ENCODE measurements around the gene COPA. TPM values are rescaled to one million over a fixed set of nuclear protein-coding genes. Genes with fewer than 3 reads are reported as not detected.

Gene COPA
- total and polyA plus RNA-seq, 7 experiments from 2014 or later, result 101 to 156 (median 118) TPM

- CTCF ChIA-PET, result interaction anchor here (0.6 kb wide), 1 partner anchor 145 kb away, joined by 4 read pairs; no protein-coding TSS in a partner anchor
- no peaks in the 10 kb centered on the region for H3K9me3 ChIP-seq (ENCODE audit: control insufficient read depth in 2 of 3, low read length in 3 of 3)
- H3K4me1 ChIP-seq (ENCODE audit: control insufficient read depth in 2 of 2, insufficient read depth in 2 of 2, low read length in 2 of 2), result no peaks in the 10 kb centered on the region
- POLR2A ChIA-PET, result no interaction called here
- no peaks in the 10 kb centered on the region for H3K27me3 ChIP-seq (ENCODE audit: control insufficient read depth in 2 of 2, insufficient read depth in 2 of 2, low read length in 2 of 2)
- Mint-ChIP-seq H3K9me3 (no peaks in the 10 kb centered on the region), H3K36me3 (peaks cover 19 to 47% (median 23%) of the 10 kb centered on the region in 5 donors), H3K27ac (no peak overlapping the region), H3K4me3 (no peak overlapping the region), H3K4me1 (peaks cover 0 to 5% (median 0%) of the 10 kb centered on the region in 7 donors), H3K27me3 (no peaks in the 10 kb centered on the region)
- no peak for ATAC-seq
- peak in 1 of 9 donors; percentile 3 for DNase-seq
- peaks cover 2 to 52% (median 9%) of the 10 kb centered on the region in 3 experiments for H3K36me3 ChIP-seq (ENCODE audit: control insufficient read depth in 2 of 3, insufficient read depth in 3 of 3, low read length in 3 of 3)
- intact Hi-C loops (cut with micrococcal nuclease), result no loop called here
- no peak overlapping the region for H3K4me3 ChIP-seq (ENCODE audit: low read length)
- no peak overlapping the region for H3K27ac ChIP-seq (ENCODE audit: low read depth, low read length)
Measured at GRCh38 chr1:160360227-160360695, 17.2 kb upstream of the COPA start.

- intact Hi-C loops (cut with micrococcal nuclease), result no loop called here
- ChIA-PET POLR2A (no interaction called here), CTCF (no interaction called here)
- Mint-ChIP-seq H3K27me3 (no peaks in the 10 kb centered on the region), H3K4me1 (peaks cover 0 to 5% (median 0%) of the 10 kb centered on the region in 7 donors), H3K4me3 (no peak overlapping the region), H3K27ac (no peak overlapping the region), H3K36me3 (peaks cover 19 to 48% (median 27%) of the 10 kb centered on the region in 5 donors), H3K9me3 (no peaks in the 10 kb centered on the region)
- no peak overlapping the region for H3K4me3 ChIP-seq (ENCODE audit: low read length)
- H3K27me3 ChIP-seq (ENCODE audit: control insufficient read depth in 2 of 2, insufficient read depth in 2 of 2, low read length in 2 of 2), result no peaks in the 10 kb centered on the region
- no peaks in the 10 kb centered on the region for H3K4me1 ChIP-seq (ENCODE audit: control insufficient read depth in 2 of 2, insufficient read depth in 2 of 2, low read length in 2 of 2)
- H3K27ac ChIP-seq (ENCODE audit: low read depth, low read length), result no peak overlapping the region
- peaks cover 8 to 57% (median 13%) of the 10 kb centered on the region in 3 experiments for H3K36me3 ChIP-seq (ENCODE audit: control insufficient read depth in 2 of 3, insufficient read depth in 3 of 3, low read length in 3 of 3)
- DNase-seq (peak in 1 of 9 donors; percentile 11), ATAC-seq (no peak)
- H3K9me3 ChIP-seq (ENCODE audit: control insufficient read depth in 2 of 3, low read length in 3 of 3), result no peaks in the 10 kb centered on the region
Measured at GRCh38 chr1:160359559-160360226, 16.6 kb upstream of the COPA start.

- Mint-ChIP-seq H3K36me3 (peaks cover 29 to 59% (median 37%) of the 10 kb centered on the region in 5 donors), H3K27ac (no peak overlapping the region), H3K27me3 (no peaks in the 10 kb centered on the region), H3K4me1 (peaks cover 0 to 5% (median 0%) of the 10 kb centered on the region in 7 donors), H3K9me3 (peaks cover 0 to 1% (median 0%) of the 10 kb centered on the region in 11 donors), H3K4me3 (no peak overlapping the region)
- DNase-seq (peak in 1 of 9 donors; percentile 16), ATAC-seq (no peak)
- Histone ChIP-seq H3K4me1 (ENCODE audit: control insufficient read depth in 2 of 2, insufficient read depth in 2 of 2, low read length in 2 of 2) (no peaks in the 10 kb centered on the region), H3K36me3 (ENCODE audit: control insufficient read depth in 2 of 3, insufficient read depth in 3 of 3, low read length in 3 of 3) (peaks cover 21 to 73% (median 29%) of the 10 kb centered on the region in 3 experiments), H3K27me3 (ENCODE audit: control insufficient read depth in 2 of 2, insufficient read depth in 2 of 2, low read length in 2 of 2) (no peaks in the 10 kb centered on the region), H3K9me3 (ENCODE audit: control insufficient read depth in 2 of 3, low read length in 3 of 3) (no peaks in the 10 kb centered on the region), H3K4me3 (ENCODE audit: low read length) (no peak overlapping the region), H3K27ac (ENCODE audit: low read depth, low read length) (no peak overlapping the region)
- POLR2A ChIA-PET, result no interaction called here
- intact Hi-C loops (cut with micrococcal nuclease), result no loop called here
- CTCF ChIA-PET, result interaction anchor here (2.4 kb wide), 1 partner anchor 18 kb away, joined by 9 read pairs; no protein-coding TSS in a partner anchor
Measured at GRCh38 chr1:160358073-160358472, 15.0 kb upstream of the COPA start.

GRCh38 chr1:160357286-160358002, 14.4 kb upstream of the COPA start:
- H3K27ac Mint-ChIP-seq, result peak overlapping the region in 2 of 9 donors; percentile 38 to 73
- ChIA-PET CTCF (interaction anchor here (2.4 kb wide), 1 partner anchor 19 kb away, joined by 9 read pairs; no protein-coding TSS in a partner anchor), POLR2A (interaction anchor here (1.1 kb wide), 1 partner anchor 14 kb away, joined by 3 read pairs; no protein-coding TSS in a partner anchor)
- H3K4me3 Mint-ChIP-seq, result no peak overlapping the region
- Histone ChIP-seq H3K4me1 (ENCODE audit: control insufficient read depth in 2 of 2, insufficient read depth in 2 of 2, low read length in 2 of 2) (no peaks in the 10 kb centered on the region), H3K36me3 (ENCODE audit: control insufficient read depth in 2 of 3, insufficient read depth in 3 of 3, low read length in 3 of 3) (peaks cover 27 to 79% (median 35%) of the 10 kb centered on the region in 3 experiments), H3K4me3 (ENCODE audit: low read length) (no peak overlapping the region), H3K27ac (ENCODE audit: low read depth, low read length) (no peak overlapping the region), H3K27me3 (ENCODE audit: control insufficient read depth in 2 of 2, insufficient read depth in 2 of 2, low read length in 2 of 2) (no peaks in the 10 kb centered on the region), H3K9me3 (ENCODE audit: control insufficient read depth in 2 of 3, low read length in 3 of 3) (no peaks in the 10 kb centered on the region)
- ATAC-seq (no peak), DNase-seq (peak in 1 of 9 donors; percentile 18)
- peaks cover 0 to 1% (median 0%) of the 10 kb centered on the region in 11 donors for H3K9me3 Mint-ChIP-seq
- no peaks in the 10 kb centered on the region for H3K27me3 Mint-ChIP-seq
- peaks cover 30 to 66% (median 43%) of the 10 kb centered on the region in 5 donors for H3K36me3 Mint-ChIP-seq
- intact Hi-C loops (cut with micrococcal nuclease), result no loop called here
- H3K4me1 Mint-ChIP-seq, result peaks cover 0 to 5% (median 0%) of the 10 kb centered on the region in 7 donors

GRCh38 chr1:160354388-160354985, 11.4 kb upstream of the COPA start:
- Mint-ChIP-seq H3K9me3 (peaks cover 0 to 1% (median 0%) of the 10 kb centered on the region in 11 donors), H3K27ac (peak overlapping the region in 4 of 9 donors; percentile 28 to 44 (median 40)), H3K36me3 (peaks cover 36 to 81% (median 68%) of the 10 kb centered on the region in 5 donors), H3K4me1 (peaks cover 0 to 5% (median 0%) of the 10 kb centered on the region in 7 donors), H3K27me3 (no peaks in the 10 kb centered on the region), H3K4me3 (no peak overlapping the region)
- Histone ChIP-seq H3K36me3 (ENCODE audit: control insufficient read depth in 2 of 3, insufficient read depth in 3 of 3, low read length in 3 of 3) (peaks cover 52 to 94% (median 52%) of the 10 kb centered on the region in 3 experiments), H3K4me3 (ENCODE audit: low read length) (no peak overlapping the region), H3K4me1 (ENCODE audit: control insufficient read depth in 2 of 2, insufficient read depth in 2 of 2, low read length in 2 of 2) (no peaks in the 10 kb centered on the region), H3K27me3 (ENCODE audit: control insufficient read depth in 2 of 2, insufficient read depth in 2 of 2, low read length in 2 of 2) (no peaks in the 10 kb centered on the region), H3K27ac (ENCODE audit: low read depth, low read length) (no peak overlapping the region), H3K9me3 (ENCODE audit: control insufficient read depth in 2 of 3, low read length in 3 of 3) (no peaks in the 10 kb centered on the region)
- ChIA-PET CTCF (interaction anchor here (1.1 to 2.8 kb wide), 3 partner anchors 11 to 26 kb away, joined by 3 to 10 read pairs (median 3); no protein-coding TSS in a partner anchor), POLR2A (interaction anchor here (0.6 to 1.3 kb wide), 2 partner anchors 11 to 676 kb away, joined by 3 read pairs; partner anchors contain the start of genes COPA and NCSTN)
- ATAC-seq, result peak; percentile 45
- peak in 5 of 9 donors; percentile 8 to 23 (median 17) for DNase-seq
- intact Hi-C loops (cut with micrococcal nuclease), result loop anchor here in 1 of 2 donors (1.0 kb wide), 2 partner anchors 22 to 253 kb away; no protein-coding TSS in a partner anchor

GRCh38 chr1:160353223-160353622, 10.2 kb upstream of the COPA start:
- Mint-ChIP-seq H3K27me3 (no peaks in the 10 kb centered on the region), H3K9me3 (peaks cover 0 to 1% (median 0%) of the 10 kb centered on the region in 11 donors), H3K4me1 (peaks cover 0 to 7% (median 0%) of the 10 kb centered on the region in 7 donors), H3K36me3 (peaks cover 33 to 78% (median 60%) of the 10 kb centered on the region in 5 donors), H3K27ac (peak overlapping the region in 1 of 9 donors; percentile 76), H3K4me3 (no peak overlapping the region)
- ATAC-seq, result no peak
- CTCF ChIA-PET, result interaction anchor here (0.6 to 2.8 kb wide), 4 partner anchors 24 to 206 kb away, joined by 3 to 10 read pairs (median 3); no protein-coding TSS in a partner anchor
- no peak overlapping the region for H3K27ac ChIP-seq (ENCODE audit: low read depth, low read length)
- no peaks in the 10 kb centered on the region for H3K4me1 ChIP-seq (ENCODE audit: control insufficient read depth in 2 of 2, insufficient read depth in 2 of 2, low read length in 2 of 2)
- H3K4me3 ChIP-seq (ENCODE audit: low read length), result no peak overlapping the region
- H3K36me3 ChIP-seq (ENCODE audit: control insufficient read depth in 2 of 3, insufficient read depth in 3 of 3, low read length in 3 of 3), result peaks cover 60 to 99% (median 61%) of the 10 kb centered on the region in 3 experiments
- DNase-seq, result no peak
- POLR2A ChIA-PET, result interaction anchor here (0.7 kb wide), 1 partner anchor 258 kb away, joined by 3 read pairs; no protein-coding TSS in a partner anchor
- intact Hi-C loops (cut with micrococcal nuclease), result no loop called here
- no peaks in the 10 kb centered on the region for H3K9me3 ChIP-seq (ENCODE audit: control insufficient read depth in 2 of 3, low read length in 3 of 3)
- no peaks in the 10 kb centered on the region for H3K27me3 ChIP-seq (ENCODE audit: control insufficient read depth in 2 of 2, insufficient read depth in 2 of 2, low read length in 2 of 2)

Data from naive thymus-derived CD4-positive, alpha-beta T cell (primary cell).